HuH-7 (cell line): ENCODE data around the gene HPGDS.
"Not testable (repeated sequence)": the region's sequence is repeated elsewhere in the genome, so short reads cannot be mapped to it uniquely, and the experiment has no call there.

Experiments
- DNase-seq: peaks from one replicate; pipeline ENCODE4 v3.0.0; 2011; ENCODE audit warnings: low spot score

Gene HPGDS

DNA sequence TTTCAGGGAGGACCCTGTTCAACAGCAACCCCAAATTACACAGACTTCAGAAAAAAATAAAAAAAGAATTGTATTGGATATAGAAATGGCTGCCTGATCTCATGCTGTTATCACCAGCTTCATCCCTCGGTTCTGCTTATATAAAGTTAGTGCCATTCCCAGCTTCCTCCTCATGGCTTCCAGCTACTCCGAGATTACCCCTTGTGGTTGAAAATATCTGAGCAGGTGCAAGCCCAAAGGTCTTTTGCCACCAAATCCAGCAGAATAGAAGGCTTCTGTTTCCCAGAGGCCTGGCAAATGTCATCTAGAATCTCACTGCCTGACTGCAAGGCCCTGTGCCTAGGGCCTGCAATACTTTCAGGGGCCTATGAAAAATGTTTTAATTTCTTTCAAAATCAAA lies 13.8 kb upstream of the HPGDS start:
- no peak for DNase-seq

- DNase-seq: no peak
These were observed 11.8 kb upstream of the HPGDS start for GRCh38 chr4:94354474-94354896.

GRCh38 chr4:94352996-94353395 lies 10.4 kb upstream of the HPGDS start:
- no peak for DNase-seq

DNA sequence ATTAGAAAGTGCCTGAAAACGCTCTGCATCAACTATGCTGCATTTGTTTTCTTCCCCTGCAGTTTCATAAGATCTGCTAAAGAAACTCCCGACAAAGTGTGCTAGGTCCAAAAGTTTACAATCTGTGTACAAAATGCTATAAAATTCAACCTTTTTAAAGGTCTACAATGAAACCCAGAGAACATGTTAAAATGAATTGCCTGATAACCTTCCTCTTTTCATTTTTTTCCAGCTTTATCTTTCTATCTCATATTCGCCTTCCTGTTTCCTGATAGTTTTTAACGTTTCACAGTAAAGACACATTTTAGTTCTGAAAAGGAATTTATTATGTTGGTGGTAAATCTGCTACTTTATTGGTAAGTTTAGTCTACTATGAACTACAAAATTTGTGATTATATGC lies 9.5 kb upstream of the HPGDS start:
- DNase-seq: no peak

DNA sequence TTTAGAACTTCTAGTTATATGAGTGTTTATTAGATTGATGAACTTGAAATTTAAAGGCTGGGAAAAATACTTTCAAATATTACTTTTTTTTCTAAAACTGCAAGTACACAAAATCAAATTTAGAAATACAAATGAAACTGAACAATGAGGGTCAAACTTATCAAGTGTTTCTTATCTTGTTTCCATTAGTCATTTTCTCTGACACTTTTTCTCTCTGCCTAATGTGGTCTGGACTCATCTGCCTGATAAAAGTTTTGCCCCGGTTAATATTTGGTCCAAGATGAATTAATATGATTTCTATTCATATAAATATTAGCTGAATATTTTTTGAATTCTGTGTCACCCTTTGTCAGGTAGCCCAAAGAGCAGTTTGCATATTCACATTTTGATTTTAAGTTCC lies 8.7 kb upstream of the HPGDS start:
- DNase-seq: no peak

- DNase-seq: no peak
These were observed 7.5 kb upstream of the HPGDS start for GRCh38 chr4:94350095-94350494.

- DNase-seq: no peak
These were observed 6.6 kb upstream of the HPGDS start for GRCh38 chr4:94349193-94349592.

GRCh38 chr4:94348666-94349065 lies 6.0 kb upstream of the HPGDS start:
- no peak for DNase-seq

GRCh38 chr4:94346541-94346940 lies 3.9 kb upstream of the HPGDS start:
- no peak for DNase-seq

DNA sequence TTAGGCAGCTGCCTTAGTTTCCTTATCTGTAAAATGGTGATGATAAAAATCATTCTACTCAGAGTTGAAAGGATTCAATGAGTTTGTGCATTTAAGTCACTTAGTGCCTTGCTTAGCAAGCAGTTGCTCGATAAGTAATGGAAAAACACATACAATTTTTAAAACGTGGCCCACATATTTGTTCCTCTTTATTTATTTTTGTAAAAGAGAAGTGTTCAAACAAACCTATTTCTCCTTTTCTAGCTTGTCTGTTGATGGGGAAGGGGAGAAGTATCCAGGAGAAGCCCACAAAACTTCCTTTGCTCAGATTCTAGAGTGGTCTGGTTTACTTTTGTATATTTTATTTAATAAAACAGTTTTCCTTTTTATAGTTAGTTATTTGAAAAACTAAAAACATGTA lies 3.3 kb upstream of the HPGDS start:
- no peak for DNase-seq

- DNase-seq: no peak
These were observed 2.6 kb upstream of the HPGDS start for GRCh38 chr4:94345266-94345665.

- no peak for DNase-seq
These were observed 1.8 kb upstream of the HPGDS start for GRCh38 chr4:94344457-94344856.

DNA sequence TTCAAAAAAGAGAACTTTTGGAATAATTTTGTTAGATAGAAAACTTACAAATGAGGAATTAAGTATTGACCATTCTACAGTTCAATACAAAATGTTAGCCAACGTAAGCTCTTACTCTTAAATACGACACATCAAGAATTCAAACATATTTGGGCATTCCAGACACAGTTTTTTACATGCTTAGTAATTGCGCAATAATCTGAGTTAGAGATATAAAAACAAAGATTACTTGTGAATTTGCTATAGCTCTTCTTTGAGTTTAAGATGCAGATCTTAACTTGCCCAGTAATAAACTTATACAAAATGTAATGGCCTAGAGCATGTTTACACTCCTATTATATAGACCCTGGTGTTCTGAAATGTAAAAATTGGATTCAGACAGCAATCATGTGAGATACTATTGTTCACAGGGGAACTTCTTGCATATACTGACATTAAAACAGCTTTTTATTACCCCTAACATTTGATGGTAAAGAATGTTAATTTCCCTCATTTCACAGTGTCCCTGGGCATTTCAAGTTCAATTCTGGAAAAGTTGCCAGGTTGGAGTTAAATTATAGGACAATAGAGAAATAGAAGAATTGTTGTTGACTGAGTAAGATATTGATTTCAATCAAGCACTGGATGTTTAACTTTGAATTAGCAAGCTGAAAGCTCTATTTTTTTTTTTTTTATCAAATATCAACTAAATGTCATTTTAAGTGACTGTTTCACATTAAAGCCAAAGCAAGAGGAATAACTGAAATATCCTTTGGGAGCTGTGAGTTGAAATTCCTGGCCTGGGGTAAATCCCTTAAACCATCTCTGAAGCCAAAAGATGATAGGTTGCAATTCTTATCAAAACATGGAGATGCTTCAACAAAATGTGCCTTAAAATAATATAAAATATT lies 910 bp downstream of the HPGDS start:
- DNase-seq: no peak

GRCh38 chr4:94339779-94340178 lies 2.9 kb downstream of the HPGDS start:
- no peak for DNase-seq

GRCh38 chr4:94338681-94339351 lies 3.8 kb downstream of the HPGDS start:
- no peak for DNase-seq

GRCh38 chr4:94336791-94337190 lies 5.8 kb downstream of the HPGDS start:
- DNase-seq: not testable (repeated sequence)

DNA sequence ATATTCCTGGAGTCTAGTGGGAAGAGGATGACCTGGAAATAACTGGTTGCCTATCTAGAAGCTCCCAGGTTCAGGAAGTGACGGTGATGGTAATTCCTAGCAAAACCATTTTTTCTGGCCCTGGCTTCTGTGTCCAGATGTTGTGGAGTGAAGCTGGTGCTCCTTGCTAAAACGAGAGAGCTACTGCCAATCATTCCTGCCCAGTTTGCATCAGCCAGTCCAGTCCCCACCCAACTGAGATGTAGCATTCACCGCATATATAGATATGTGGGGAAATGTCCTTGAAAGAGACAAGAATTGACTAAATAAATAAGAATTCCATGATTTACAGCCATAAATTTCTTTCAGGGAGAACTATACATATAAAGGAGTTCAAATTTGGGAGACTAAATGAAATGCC lies 6.3 kb downstream of the HPGDS start:
- no peak for DNase-seq

- DNase-seq: no peak
These were observed 7.7 kb downstream of the HPGDS start for GRCh38 chr4:94334962-94335361.

DNA sequence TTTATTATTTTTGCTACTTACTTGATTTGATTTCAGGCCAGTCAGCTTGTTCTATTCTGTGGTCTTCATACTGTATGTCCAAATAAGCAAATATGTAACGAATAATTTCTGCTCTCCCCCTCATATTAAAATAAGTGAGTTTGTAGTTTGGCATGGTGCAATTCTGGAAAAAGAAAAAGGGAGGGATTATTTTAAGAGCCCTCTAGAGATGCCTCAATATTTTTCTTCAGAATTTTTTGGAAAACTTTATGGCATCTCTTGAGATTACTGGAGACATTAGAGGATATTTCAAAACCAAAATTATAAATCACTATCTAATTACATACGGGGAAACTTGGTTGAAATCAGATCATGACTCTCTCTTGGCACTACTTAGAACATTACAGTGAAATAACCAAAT lies 8.2 kb downstream of the HPGDS start:
- no peak for DNase-seq

DNA sequence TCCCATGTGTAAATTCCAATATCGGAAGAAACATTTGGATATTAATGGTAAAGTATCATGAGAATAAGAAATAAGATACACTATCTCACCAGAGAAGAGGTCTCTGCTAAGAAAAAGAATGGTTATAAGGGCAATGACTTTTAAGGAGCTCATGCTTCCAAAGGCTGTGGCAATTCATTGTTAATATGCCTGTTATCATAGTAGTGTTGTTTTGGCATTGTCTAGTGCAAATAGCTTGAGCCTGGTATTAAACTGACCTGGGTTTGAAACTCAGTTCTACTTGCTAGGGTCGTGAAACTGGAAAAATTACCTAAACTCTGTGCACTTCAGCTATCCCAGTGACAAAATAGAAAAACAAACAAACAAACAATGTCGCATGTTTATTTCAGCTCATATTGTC lies 8.8 kb downstream of the HPGDS start:
- no peak for DNase-seq

- DNase-seq: no peak
These were observed 9.5 kb downstream of the HPGDS start for GRCh38 chr4:94332983-94333590.

DNA sequence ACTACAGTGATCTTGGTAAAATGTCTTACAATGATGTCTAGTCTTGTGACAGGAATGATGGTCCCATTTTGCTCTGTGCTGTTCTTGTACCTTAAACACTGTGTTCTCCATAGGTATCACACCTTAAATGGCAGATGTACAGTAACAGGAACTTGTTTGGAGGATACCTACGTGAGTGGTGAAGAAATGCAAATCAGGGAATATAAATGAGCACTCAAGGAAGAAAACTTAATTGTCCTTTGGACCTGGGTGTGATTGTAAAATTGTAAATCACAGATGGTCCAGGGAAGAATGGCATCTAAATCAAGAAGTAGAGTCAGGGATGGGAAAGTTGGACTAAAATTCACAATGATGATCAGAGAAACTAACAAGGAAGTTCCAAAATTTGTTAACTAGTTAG lies 12.7 kb downstream of the HPGDS start:
- DNase-seq: no peak

- DNase-seq: no peak
These were observed 16.8 kb downstream of the HPGDS start for GRCh38 chr4:94325835-94326234.
